Large intestine (tissue), 3 donors: ENCODE results near the gene TMEM79. TPM values are rescaled to one million over a fixed set of nuclear protein-coding genes. Genes with fewer than 3 reads are reported as not detected.

Experiments
- DNase-seq, 2 donors: peaks; one replicate each; pipeline versions ENCODE4 v3.0.0 to v3.0.0-alpha.2; 2013
- H3K27ac ChIP-seq: one replicate; pipeline ENCODE4 v1.5.1; 2013; ENCODE audit warnings: low read length
- H3K27me3 ChIP-seq: 2 replicates; pipeline ENCODE4 v1.6.1; 2013; ENCODE audit warnings: low read length; ENCODE audit not compliant: control insufficient read depth, insufficient read depth
- H3K36me3 ChIP-seq: 2 replicates; pipeline ENCODE4 v1.6.1; 2013; ENCODE audit warnings: low read length; ENCODE audit not compliant: control insufficient read depth, insufficient read depth
- H3K4me1 ChIP-seq: one replicate; pipeline ENCODE4 v1.6.1; 2013; ENCODE audit warnings: low read length; ENCODE audit not compliant: control insufficient read depth, insufficient read depth
- H3K4me3 ChIP-seq: one replicate; pipeline ENCODE4 v1.5.1; 2013; ENCODE audit warnings: low read length
- H3K9me3 ChIP-seq: one replicate; pipeline ENCODE4 v1.6.1; 2013; ENCODE audit warnings: mild to moderate bottlenecking, low read depth, low read length, moderate library complexity; ENCODE audit not compliant: control insufficient read depth
- WGBS: methylation state at CpG from one replicate; pipeline ENCODE4 v1.1.5; 2013; ENCODE audit warnings: low lambda C conversion rate; ENCODE audit not compliant: insufficient coverage; 5-methylcytosine and 5-hydroxymethylcytosine counted together
- polyA plus RNA-seq: library from polyadenylated mRNA; unstranded; fragments of 120-200 nt; gene quantifications from one replicate; pipeline ENCODE4 v1.2.1, GENCODE V29; 2013

The TMEM79 gene
- polyA plus RNA-seq, 1 donor = 7.3 TPM

GRCh38 chr1:156282479-156283222, 1.5 kb upstream of the TMEM79 start, which contains the start of gene SMG5:
SMG5 (minus strand) TSS chr1:156282825; CDS start chr1:156282680, 145 bp downstream.
- DNase-seq = peak; percentile 99
- peaks cover 20% of the 10 kb centered on the region for H3K36me3 ChIP-seq
- H3K27me3 ChIP-seq = no peaks in the 10 kb centered on the region
- no peaks in the 10 kb centered on the region for H3K9me3 ChIP-seq
- WGBS = no CpG with 5 or more reads among the region's 50 CpGs
- peak within 1 kb of the TSS; percentile 82 for H3K4me3 ChIP-seq
- H3K4me1 ChIP-seq = peaks cover 23% of the 10 kb centered on the region
- peak within 1 kb of the TSS; percentile 80 for H3K27ac ChIP-seq

GRCh38 chr1:156283521-156283920, 604 bp upstream of the TMEM79 start:
- H3K27ac ChIP-seq = no peak overlapping the region

GRCh38 chr1:156284757-156285156, 632 bp downstream of the TMEM79 start:
- H3K9me3 ChIP-seq = no peaks in the 10 kb centered on the region
- peaks cover 23% of the 10 kb centered on the region for H3K4me1 ChIP-seq
- no peak overlapping the region for H3K27ac ChIP-seq
- no peaks in the 10 kb centered on the region for H3K27me3 ChIP-seq
- H3K4me3 ChIP-seq = no peak overlapping the region
- no CpG with 5 or more reads among the region's 4 CpGs for WGBS
- DNase-seq = no peak
- peaks cover 9% of the 10 kb centered on the region for H3K36me3 ChIP-seq

More at GRCh38 chr1:156283521-156283920, 604 bp upstream of the TMEM79 start:
- Histone ChIP-seq H3K9me3 (no peaks in the 10 kb centered on the region), H3K27me3 (no peaks in the 10 kb centered on the region), H3K4me3 (peak overlapping the region; percentile 82), H3K36me3 (peaks cover 11% of the 10 kb centered on the region), H3K4me1 (peaks cover 23% of the 10 kb centered on the region)
- no peak for DNase-seq
- no CpG with 5 or more reads among the region's 1 CpG for WGBS

GRCh38 chr1:156285437-156285836, 1.3 kb downstream of the TMEM79 start:
- no peak overlapping the region for H3K4me3 ChIP-seq
- no peaks in the 10 kb centered on the region for H3K27me3 ChIP-seq
- no peak overlapping the region for H3K27ac ChIP-seq
- WGBS = no CpG with 5 or more reads among the region's 21 CpGs
- H3K4me1 ChIP-seq = peaks cover 23% of the 10 kb centered on the region
- no peaks in the 10 kb centered on the region for H3K9me3 ChIP-seq
- no peak for DNase-seq
- H3K36me3 ChIP-seq = peaks cover 9% of the 10 kb centered on the region

- Histone ChIP-seq H3K9me3 (no peaks in the 10 kb centered on the region), H3K4me3 (no peak overlapping the region), H3K27me3 (no peaks in the 10 kb centered on the region), H3K36me3 (peaks cover 9% of the 10 kb centered on the region), H3K27ac (no peak overlapping the region), H3K4me1 (peaks cover 25% of the 10 kb centered on the region)
- WGBS = no CpG with 5 or more reads among the region's 8 CpGs
- no peak for DNase-seq
Observed at GRCh38 chr1:156286061-156286460, 1.9 kb downstream of the TMEM79 start.

GRCh38 chr1:156289857-156290256, 5.7 kb downstream of the TMEM79 start:
- no peak overlapping the region for H3K4me3 ChIP-seq
- H3K27ac ChIP-seq = no peak overlapping the region
- no peak for DNase-seq
- H3K4me1 ChIP-seq = peaks cover 19% of the 10 kb centered on the region
- peaks cover 28% of the 10 kb centered on the region for H3K36me3 ChIP-seq
- H3K9me3 ChIP-seq = no peaks in the 10 kb centered on the region
- no peaks in the 10 kb centered on the region for H3K27me3 ChIP-seq

- DNase-seq = peak; percentile 93 to 97
- Histone ChIP-seq H3K27me3 (no peaks in the 10 kb centered on the region), H3K9me3 (no peaks in the 10 kb centered on the region), H3K4me3 (peak overlapping the region; percentile 48), H3K36me3 (peaks cover 23% of the 10 kb centered on the region), H3K27ac (peak overlapping the region; percentile 60), H3K4me1 (peaks cover 23% of the 10 kb centered on the region)
- WGBS = no CpG with 5 or more reads among the region's 37 CpGs
Observed at GRCh38 chr1:156291226-156292061, 7.3 kb downstream of the TMEM79 start.

- no peak overlapping the region for H3K27ac ChIP-seq
- no peak for DNase-seq
- no CpG with 5 or more reads among the region's 8 CpGs for WGBS
- H3K9me3 ChIP-seq = no peaks in the 10 kb centered on the region
- H3K36me3 ChIP-seq = peaks cover 23% of the 10 kb centered on the region
- H3K4me1 ChIP-seq = peaks cover 23% of the 10 kb centered on the region
- no peak overlapping the region for H3K4me3 ChIP-seq
- H3K27me3 ChIP-seq = no peaks in the 10 kb centered on the region
Observed at GRCh38 chr1:156293098-156293434, 8.9 kb downstream of the TMEM79 start.

- 80% methylated on average over 1 of the region's 9 CpGs for WGBS
- H3K36me3 ChIP-seq = peaks cover 19% of the 10 kb centered on the region
Observed at GRCh38 chr1:156293895-156294294, 9.8 kb downstream of the TMEM79 start.

GRCh38 chr1:156295391-156295947, 11.3 kb downstream of the TMEM79 start, which contains the start of gene GLMP:
GLMP (minus strand) TSS chr1:156295679; CDS start chr1:156295645, 34 bp downstream.
- no CpG with 5 or more reads among the region's 17 CpGs for WGBS
- DNase-seq = peak; percentile 61 to 79
- H3K27me3 ChIP-seq = no peaks in the 10 kb centered on the region
- H3K27ac ChIP-seq = peak within 1 kb of the TSS; percentile 19
- H3K36me3 ChIP-seq = peaks cover 19% of the 10 kb centered on the region
- no peaks in the 10 kb centered on the region for H3K9me3 ChIP-seq
- H3K4me3 ChIP-seq = peak within 1 kb of the TSS; percentile 83
- peaks cover 23% of the 10 kb centered on the region for H3K4me1 ChIP-seq

More at GRCh38 chr1:156293895-156294294, 9.8 kb downstream of the TMEM79 start:
- DNase-seq = no peak
- H3K27me3 ChIP-seq = no peaks in the 10 kb centered on the region
- no peak overlapping the region for H3K27ac ChIP-seq
- H3K4me3 ChIP-seq = no peak overlapping the region
- H3K4me1 ChIP-seq = peaks cover 23% of the 10 kb centered on the region
- H3K9me3 ChIP-seq = no peaks in the 10 kb centered on the region
